ENCODE results near the gene GOLGA2.
A peak's percentile ranks its signal among the peaks of the same experiment; 100 is the strongest.

GOLGA2 gene

DNA sequence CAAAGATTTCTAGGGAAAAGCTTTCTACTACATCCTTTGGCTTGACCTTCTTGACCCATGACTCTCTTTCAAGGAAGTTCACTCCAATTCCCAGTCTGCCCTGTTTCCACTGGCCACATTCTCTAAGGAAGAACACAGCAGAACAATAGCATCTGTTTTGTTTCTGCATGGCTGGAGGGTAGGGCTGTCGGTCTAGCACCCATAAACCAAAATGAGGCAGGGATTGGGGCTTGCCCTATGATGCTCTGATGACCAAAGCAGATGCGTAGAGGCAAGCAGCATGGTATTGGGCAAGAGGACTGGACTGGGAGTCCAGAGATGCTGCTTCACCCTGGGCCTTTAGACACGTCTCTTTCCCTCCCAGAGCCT, 24.1 kb downstream of the GOLGA2 start:
- no peak for DNase-seq (ENCODE audit: low spot score)
- TF ChIP-seq, protein P1, sequence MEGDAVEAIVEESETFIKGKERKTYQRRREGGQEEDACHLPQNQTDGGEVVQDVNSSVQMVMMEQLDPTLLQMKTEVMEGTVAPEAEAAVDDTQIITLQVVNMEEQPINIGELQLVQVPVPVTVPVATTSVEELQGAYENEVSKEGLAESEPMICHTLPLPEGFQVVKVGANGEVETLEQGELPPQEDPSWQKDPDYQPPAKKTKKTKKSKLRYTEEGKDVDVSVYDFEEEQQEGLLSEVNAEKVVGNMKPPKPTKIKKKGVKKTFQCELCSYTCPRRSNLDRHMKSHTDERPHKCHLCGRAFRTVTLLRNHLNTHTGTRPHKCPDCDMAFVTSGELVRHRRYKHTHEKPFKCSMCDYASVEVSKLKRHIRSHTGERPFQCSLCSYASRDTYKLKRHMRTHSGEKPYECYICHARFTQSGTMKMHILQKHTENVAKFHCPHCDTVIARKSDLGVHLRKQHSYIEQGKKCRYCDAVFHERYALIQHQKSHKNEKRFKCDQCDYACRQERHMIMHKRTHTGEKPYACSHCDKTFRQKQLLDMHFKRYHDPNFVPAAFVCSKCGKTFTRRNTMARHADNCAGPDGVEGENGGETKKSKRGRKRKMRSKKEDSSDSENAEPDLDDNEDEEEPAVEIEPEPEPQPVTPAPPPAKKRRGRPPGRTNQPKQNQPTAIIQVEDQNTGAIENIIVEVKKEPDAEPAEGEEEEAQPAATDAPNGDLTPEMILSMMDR (IDR thresholded peaks at IDR 0.05; ENCODE audit: extremely low read depth, missing control alignments), result no peak

DNA sequence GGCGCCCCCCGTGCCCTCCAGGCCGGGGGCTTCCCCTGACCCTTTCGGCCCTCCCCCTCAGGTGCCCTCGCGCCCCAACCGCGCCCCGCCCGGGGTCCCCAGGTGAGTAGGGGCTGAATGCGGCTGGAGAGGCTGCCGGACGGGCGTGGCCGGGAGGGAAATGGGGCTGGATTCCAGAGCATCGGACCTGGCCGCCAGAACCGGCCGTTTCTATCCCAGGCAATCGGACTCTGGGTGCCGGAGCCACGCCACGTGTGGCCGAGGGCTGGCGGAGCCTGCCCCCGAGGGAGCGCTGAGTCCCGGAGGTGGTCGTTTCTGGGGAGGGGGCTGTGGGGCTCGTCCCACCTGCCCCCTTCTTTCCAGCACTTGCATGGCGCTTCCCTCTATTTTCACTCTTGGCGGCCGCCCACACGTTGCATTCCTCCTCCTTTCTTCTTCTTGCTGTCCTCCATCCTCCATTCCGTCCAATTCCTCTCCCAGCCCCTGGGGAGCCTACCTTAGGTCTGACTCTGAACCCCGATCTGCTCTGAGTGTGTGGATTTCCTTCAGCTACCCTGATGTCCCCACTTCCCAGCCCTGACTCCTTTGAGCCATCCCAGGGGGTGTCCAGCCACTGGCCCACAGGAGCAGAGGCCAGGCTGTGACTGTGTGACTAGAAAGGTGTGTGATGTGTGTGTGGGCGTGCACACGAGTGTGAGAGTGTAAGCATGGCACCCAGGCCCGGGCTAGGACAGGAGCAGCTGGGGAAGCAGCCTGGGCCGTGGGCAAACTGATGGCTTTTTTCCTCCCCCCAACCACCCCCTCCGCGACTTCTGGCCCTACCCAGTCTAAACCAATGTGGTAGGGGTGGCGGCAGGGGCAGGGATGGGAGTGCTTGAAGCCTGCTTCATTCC, 24.7 kb downstream of the GOLGA2 start:
- TF ChIP-seq, protein P1 (IDR thresholded peaks at IDR 0.05; ENCODE audit: extremely low read depth, missing control alignments), result no peak
- DNase-seq (ENCODE audit: low spot score), result no peak

DNA sequence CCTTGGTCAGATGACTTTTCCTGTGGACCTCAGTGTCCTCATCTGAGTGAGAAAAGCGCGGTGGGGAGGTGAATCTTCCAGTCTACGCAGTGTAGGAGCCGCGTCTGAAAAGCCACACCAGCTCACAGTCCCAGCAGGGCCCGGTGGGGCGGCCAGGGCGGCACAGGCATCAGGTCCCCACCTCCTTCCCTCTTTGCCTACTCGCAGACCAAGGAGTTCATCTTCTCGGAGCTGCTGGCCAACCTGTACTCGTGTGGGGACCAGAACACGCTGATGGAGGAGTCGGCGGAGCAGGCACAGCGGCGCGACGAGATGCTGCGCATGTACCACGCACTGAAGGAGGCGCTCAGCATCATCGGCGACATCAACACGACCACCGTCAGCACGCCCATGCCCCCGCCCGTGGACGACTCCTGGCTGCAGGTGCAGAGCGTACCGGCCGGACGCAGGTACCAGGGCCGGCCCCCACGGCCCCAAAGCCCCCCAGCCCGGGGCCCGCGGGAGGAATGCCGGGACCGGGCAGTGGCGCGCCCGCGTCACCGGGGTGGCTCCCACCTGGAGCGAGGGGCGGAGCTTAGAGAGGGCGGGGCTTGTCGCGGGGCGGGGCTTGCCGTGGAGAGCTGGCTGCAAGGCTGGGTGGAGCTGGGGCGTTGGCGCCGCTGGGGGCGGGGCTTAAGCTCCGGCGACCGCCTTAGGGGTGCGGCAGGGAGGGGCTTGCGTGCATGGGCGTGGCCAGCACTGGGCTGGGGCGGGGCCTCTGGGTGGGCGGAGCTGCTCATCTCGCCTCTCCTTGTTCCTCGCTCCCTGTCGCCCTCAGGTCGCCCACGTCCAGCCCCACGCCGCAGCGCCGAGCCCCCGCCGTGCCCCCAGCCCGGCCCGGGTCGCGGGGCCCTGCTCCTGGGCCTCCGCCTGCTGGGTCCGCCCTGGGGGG, 25.6 kb downstream of the GOLGA2 start:
- peak; percentile 99 for DNase-seq (ENCODE audit: low spot score)

DNA sequence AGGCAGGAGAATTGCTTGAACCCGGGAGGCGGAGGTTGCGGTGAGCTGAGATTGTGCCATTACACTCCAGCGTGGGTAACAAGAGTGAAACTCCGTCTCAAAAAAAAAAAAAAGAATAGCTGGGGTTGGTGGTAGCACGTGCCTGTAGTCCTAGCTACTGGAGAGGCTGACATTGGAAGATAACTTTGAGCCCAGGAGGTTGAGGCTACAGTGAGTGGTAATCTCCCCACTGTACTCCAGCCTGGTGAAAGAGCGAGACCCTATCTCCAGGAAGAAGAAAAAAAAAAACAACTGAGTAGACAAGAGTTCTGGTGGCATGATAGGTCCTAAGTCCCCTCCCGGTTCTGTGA, 26.3 kb downstream of the GOLGA2 start:
- TF ChIP-seq, protein P1 (IDR thresholded peaks at IDR 0.05; ENCODE audit: extremely low read depth, missing control alignments), result no peak
- DNase-seq (ENCODE audit: low spot score), result no peak

More for the DNA sequence above, 25.6 kb downstream of the GOLGA2 start:
- TF ChIP-seq, protein P1 (IDR thresholded peaks at IDR 0.05; ENCODE audit: extremely low read depth, missing control alignments), result no peak

DNA sequence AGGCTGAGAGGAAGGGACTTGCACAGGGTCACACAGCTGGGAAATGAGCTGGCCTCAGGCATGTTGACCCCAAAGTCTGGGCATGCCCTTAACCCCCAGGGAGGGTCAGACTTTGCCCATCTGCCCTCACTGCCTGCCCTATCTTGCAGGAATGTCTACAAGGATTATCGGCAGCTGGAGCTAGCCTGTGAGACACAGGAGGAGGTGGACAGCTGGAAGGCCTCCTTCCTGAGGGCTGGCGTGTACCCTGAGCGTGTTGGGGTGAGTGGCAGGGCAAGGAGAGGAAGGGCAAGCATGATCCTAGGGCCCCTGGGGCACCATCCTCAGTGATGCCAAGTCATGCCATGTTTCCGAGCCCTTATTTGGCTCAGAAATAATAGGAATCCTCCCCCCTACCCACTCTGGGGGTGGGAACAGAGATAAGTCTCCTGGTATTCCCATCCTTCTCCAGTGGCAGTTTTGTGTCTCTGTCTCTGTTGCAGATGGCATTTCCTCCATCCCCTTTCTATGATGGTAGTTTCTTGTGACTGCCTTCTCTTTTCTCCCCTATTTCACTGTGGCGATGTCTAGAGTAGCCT, 28.5 kb downstream of the GOLGA2 start:
- no peak for DNase-seq (ENCODE audit: low spot score)
- TF ChIP-seq, protein P1 (IDR thresholded peaks at IDR 0.05; ENCODE audit: extremely low read depth, missing control alignments), result no peak

DNA sequence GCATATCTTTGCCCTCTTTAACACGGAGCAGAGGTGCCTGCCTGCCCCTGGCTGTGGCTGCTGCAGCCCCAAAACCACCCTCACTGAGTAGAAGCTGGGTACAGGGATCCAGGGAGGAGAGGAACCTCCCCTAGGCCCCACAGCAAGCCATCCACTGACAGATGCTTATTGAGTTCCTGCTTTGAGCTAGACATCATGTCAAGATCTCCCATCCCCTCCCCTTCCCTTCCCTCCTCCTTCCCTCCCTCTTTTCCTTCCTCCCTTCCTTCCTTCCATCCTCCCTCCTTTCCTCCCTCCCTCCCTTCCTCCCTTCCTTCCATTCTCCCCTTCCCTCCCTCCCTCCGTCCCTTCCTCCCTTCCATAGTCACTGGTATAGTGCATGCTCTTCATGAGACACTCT, 29.3 kb downstream of the GOLGA2 start:
- TF ChIP-seq, protein P1 (IDR thresholded peaks at IDR 0.05; ENCODE audit: extremely low read depth, missing control alignments), result no peak
- DNase-seq (ENCODE audit: low spot score), result no peak
